Loucy (cell line): ENCODE results near the gene NPHP4.
"Not testable (repeated sequence)": the region's sequence is repeated elsewhere in the genome, so short reads cannot be mapped to it uniquely, and the experiment has no call there.

Experiments
- H2AFZ ChIP-seq: fragments of 200-600 bp; sonication (generic); 2 replicates; pipeline ENCODE4 v1.6.0; 2016; ENCODE audit warnings: antibody characterized with exemption, mild to moderate bottlenecking, low read length, moderate library complexity
- H3F3A ChIP-seq: fragments of 200-600 bp; 2 replicates; pipeline ENCODE4 v1.6.0; 2016; ENCODE audit warnings: antibody characterized with exemption, low read depth, mild to moderate bottlenecking
- H3K27me3 ChIP-seq: fragments of 200-600 bp; sonication (generic); 2 replicates; pipeline ENCODE4 v1.6.1; 2014; ENCODE audit warnings: low read length, mild to moderate bottlenecking; ENCODE audit not compliant: insufficient read depth, poor library complexity, severe bottlenecking
- H3K36me3 ChIP-seq: fragments of 200-600 bp; sonication (generic); 2 replicates; pipeline ENCODE4 v1.6.1; 2016; ENCODE audit warnings: low read length; ENCODE audit not compliant: insufficient read depth
- H3K4me1 ChIP-seq: fragments of 200-600 bp; sonication (generic); 2 replicates; pipeline ENCODE4 v1.5.1; 2014; ENCODE audit warnings: low read length, mild to moderate bottlenecking; ENCODE audit not compliant: insufficient read depth, poor library complexity, severe bottlenecking
- H3K4me2 ChIP-seq: fragments of 200-600 bp; sonication (generic); 2 replicates; pipeline ENCODE4 v1.6.0; 2014; ENCODE audit warnings: antibody characterized with exemption, low read length, low read depth, mild to moderate bottlenecking; ENCODE audit not compliant: poor library complexity, severe bottlenecking
- H3K4me3 ChIP-seq: fragments of 200-600 bp; sonication (generic); 2 replicates; pipeline ENCODE4 v1.5.1; 2014; ENCODE audit warnings: low read length, mild to moderate bottlenecking, mixed read lengths; ENCODE audit not compliant: poor library complexity, severe bottlenecking
- H3K79me2 ChIP-seq: fragments of 200-600 bp; sonication (generic); 2 replicates; pipeline ENCODE4 v1.6.1; 2014; ENCODE audit warnings: low read length; ENCODE audit not compliant: insufficient read depth
- H3K9ac ChIP-seq: fragments of 200-600 bp; sonication (generic); 2 replicates; pipeline ENCODE4 v1.6.0; 2014; ENCODE audit warnings: mild to moderate bottlenecking, low read depth, low read length, moderate library complexity; ENCODE audit not compliant: poor library complexity, severe bottlenecking
- H3K9me2 ChIP-seq: fragments of 200-600 bp; sonication (generic); replicated peaks from 2 replicates; pipeline ENCODE4 v1.6.1; 2016; ENCODE audit warnings: low read depth, low read length, mixed read lengths
- H3K9me3 ChIP-seq: fragments of 200-600 bp; sonication (generic); 2 replicates; pipeline ENCODE4 v1.6.1; 2014; ENCODE audit warnings: mild to moderate bottlenecking, antibody characterized with exemption, low read length, low read depth; ENCODE audit not compliant: insufficient read depth
- H4K20me1 ChIP-seq: fragments of 200-600 bp; sonication (generic); 2 replicates; pipeline ENCODE4 v1.6.0; 2014; ENCODE audit warnings: antibody characterized with exemption, low read length, mild to moderate bottlenecking; ENCODE audit not compliant: insufficient read depth, poor library complexity, severe bottlenecking
- EZH2phosphoT487 ChIP-seq: fragments of 200-600 bp; IDR thresholded peaks from 2 replicates; pipeline ENCODE4 v1.6.1; 2018; ENCODE audit warnings: antibody characterized with exemption, mild to moderate bottlenecking, moderate library complexity, borderline replicate concordance
- TF ChIP-seq, protein P1 (sequence below): fragments of 200-600 bp; sonication (generic); conservative IDR thresholded peaks from 2 replicates; pipeline ENCODE4 v1.5.1; 2014; ENCODE audit warnings: mild to moderate bottlenecking, antibody characterized with exemption, low read length

NPHP4 gene

DNA sequence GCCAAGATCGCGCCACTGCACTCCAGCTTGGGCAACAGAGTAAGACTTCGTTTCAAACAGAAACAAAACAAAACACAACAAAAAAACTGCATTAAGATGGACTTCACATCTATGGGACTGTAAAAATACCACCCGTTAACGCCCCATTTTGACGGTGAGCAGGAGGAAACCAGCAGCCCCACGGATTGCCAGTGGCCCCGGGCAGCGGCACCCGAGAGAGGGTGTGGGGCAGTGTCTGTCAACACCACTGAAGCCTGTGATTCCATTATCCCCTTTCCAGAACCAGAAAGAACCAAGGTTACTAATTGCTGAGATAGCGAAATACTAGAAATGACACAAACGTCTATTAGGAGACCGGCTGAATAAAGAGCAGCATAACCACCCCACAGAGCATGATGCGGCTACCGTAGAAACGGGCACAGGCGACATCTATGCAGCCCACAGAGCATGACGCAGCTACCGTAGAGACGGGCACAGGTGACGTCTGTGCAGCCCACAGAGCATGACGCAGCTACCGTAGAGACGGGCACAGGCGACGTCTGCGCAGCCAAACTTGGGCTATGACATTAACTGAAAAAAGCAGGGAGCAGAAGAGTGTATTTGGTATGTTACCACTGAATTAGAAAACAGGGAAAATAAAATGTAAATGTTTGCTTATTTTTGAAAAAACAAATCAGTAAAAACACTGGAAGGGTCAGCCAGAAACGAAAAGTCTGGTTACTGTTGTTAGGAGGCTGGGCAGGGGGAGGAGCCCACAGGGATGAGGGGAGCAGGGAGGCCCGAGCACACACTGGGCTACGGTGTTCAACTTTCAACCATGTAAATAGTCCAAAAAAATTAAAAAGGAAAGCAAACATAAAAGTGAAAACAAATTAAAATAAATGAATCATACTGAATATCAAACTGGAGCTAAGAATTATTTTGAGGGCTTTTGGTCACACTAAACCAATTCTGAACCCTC lies 96.5 kb downstream of the NPHP4 start:
- Histone ChIP-seq H3K4me2 (no peak overlapping the region), H3K27me3 (no peaks in the 10 kb centered on the region), H3K4me3 (no peak overlapping the region), H3K9me3 (no peaks in the 10 kb centered on the region), H4K20me1 (no peaks in the 10 kb centered on the region), H3K36me3 (no peaks in the 10 kb centered on the region; the same call in 1 of the 2 replicates), H3F3A (no peaks in the 10 kb centered on the region), H3K79me2 (no peaks in the 10 kb centered on the region), H3K9ac (no peak overlapping the region), H3K4me1 (no peaks in the 10 kb centered on the region), H3K9me2 (no peaks in the 10 kb centered on the region), H2AFZ (no peak overlapping the region)
- TF ChIP-seq, protein P1, sequence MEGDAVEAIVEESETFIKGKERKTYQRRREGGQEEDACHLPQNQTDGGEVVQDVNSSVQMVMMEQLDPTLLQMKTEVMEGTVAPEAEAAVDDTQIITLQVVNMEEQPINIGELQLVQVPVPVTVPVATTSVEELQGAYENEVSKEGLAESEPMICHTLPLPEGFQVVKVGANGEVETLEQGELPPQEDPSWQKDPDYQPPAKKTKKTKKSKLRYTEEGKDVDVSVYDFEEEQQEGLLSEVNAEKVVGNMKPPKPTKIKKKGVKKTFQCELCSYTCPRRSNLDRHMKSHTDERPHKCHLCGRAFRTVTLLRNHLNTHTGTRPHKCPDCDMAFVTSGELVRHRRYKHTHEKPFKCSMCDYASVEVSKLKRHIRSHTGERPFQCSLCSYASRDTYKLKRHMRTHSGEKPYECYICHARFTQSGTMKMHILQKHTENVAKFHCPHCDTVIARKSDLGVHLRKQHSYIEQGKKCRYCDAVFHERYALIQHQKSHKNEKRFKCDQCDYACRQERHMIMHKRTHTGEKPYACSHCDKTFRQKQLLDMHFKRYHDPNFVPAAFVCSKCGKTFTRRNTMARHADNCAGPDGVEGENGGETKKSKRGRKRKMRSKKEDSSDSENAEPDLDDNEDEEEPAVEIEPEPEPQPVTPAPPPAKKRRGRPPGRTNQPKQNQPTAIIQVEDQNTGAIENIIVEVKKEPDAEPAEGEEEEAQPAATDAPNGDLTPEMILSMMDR, result no peak
- no peak for TF ChIP-seq EZH2phosphoT487

DNA sequence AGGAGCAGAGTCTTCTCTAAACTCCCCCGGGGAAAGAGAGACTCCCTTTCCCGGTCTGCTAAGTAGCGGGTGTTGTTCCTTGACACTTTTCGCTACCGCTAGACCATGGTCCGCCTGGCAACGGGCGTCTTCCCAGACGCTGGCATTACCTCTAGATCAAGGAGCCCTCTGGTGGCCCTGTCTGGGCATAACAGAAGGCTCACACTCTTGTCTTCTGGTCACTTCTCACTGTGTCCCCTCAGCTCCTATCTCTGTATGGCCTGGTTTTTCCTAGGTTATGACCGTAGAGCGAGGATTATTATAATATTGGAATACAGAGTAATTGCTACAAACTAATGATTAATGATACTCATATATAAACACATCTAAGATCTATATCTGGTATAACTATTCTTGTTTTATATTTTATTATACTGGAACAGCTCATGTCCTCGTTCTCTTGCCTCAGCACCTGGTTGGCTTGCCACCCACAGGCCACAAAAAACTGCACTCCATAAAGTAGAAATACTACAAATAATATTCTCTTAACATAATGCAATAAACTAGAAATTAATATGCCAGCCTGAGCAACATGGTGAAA lies 98.4 kb downstream of the NPHP4 start:
- H3K4me1 ChIP-seq, H2AFZ ChIP-seq, H3K4me2 ChIP-seq, H4K20me1 ChIP-seq, H3K36me3 ChIP-seq, H3K9me2 ChIP-seq, H3K9ac ChIP-seq, H3K27me3 ChIP-seq, H3K4me3 ChIP-seq, H3F3A ChIP-seq, H3K9me3 ChIP-seq, H3K79me2 ChIP-seq: not testable (repeated sequence)
- TF ChIP-seq, protein P1, result peak; percentile 44

DNA sequence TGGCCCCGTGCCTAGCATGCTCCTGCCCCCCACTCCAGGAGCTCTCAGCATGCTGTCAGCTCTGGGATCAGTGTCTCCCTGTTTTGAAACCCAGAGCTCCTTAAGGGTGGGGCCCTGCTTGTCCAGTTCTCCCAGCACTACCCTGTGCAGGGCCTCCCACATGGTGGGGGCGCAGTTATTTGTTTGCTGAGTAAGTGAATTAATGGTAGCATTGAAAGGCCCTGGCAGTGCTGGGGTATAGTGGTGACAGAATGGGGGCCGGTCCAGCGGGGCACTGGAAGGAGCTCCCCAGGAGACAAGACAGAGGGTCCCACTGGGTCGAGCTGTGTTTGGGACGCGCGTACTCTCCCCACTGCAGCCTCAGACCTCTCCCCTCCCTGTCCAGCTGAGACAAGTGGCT lies 99.9 kb downstream of the NPHP4 start:
- Histone ChIP-seq H3K36me3 (peaks cover 6% of the 10 kb centered on the region; the same call in 1 of the 2 replicates), H3K4me3 (no peak overlapping the region), H3K4me1 (no peaks in the 10 kb centered on the region), H3K9me3 (no peaks in the 10 kb centered on the region), H3K9me2 (no peaks in the 10 kb centered on the region), H3K4me2 (no peak overlapping the region), H3K9ac (no peak overlapping the region), H3F3A (no peaks in the 10 kb centered on the region), H4K20me1 (no peaks in the 10 kb centered on the region), H3K27me3 (no peaks in the 10 kb centered on the region), H3K79me2 (no peaks in the 10 kb centered on the region), H2AFZ (no peak overlapping the region)
- TF ChIP-seq EZH2phosphoT487, result no peak
- TF ChIP-seq, protein P1, result no peak
